K562 treated with DMSO at 1 percent for 24 hours (cell line): Measurements from ENCODE around the gene APOBEC4. TPM values are rescaled to one million over a fixed set of nuclear protein-coding genes. Genes with fewer than 3 reads are reported as not detected.

ENCODE experiments used
- total RNA-seq: library from RNA; unstranded; fragments of 300-600 nt; gene quantifications from 2 replicates; pipeline ENCODE4 v1.2.3, GENCODE V29; 2022; ENCODE audit warnings: low read depth; ENCODE audit not compliant: insufficient read depth

APOBEC4 gene, protein sequence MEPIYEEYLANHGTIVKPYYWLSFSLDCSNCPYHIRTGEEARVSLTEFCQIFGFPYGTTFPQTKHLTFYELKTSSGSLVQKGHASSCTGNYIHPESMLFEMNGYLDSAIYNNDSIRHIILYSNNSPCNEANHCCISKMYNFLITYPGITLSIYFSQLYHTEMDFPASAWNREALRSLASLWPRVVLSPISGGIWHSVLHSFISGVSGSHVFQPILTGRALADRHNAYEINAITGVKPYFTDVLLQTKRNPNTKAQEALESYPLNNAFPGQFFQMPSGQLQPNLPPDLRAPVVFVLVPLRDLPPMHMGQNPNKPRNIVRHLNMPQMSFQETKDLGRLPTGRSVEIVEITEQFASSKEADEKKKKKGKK
- total RNA-seq = not detected in 2 replicates

GRCh38 chr1:183652547-183653461 is at the start of gene APOBEC4:
TSS of gene APOBEC4 (minus strand) at chr1:183653316. CDS start at chr1:183648781, 4,535 bp downstream.

DNA sequence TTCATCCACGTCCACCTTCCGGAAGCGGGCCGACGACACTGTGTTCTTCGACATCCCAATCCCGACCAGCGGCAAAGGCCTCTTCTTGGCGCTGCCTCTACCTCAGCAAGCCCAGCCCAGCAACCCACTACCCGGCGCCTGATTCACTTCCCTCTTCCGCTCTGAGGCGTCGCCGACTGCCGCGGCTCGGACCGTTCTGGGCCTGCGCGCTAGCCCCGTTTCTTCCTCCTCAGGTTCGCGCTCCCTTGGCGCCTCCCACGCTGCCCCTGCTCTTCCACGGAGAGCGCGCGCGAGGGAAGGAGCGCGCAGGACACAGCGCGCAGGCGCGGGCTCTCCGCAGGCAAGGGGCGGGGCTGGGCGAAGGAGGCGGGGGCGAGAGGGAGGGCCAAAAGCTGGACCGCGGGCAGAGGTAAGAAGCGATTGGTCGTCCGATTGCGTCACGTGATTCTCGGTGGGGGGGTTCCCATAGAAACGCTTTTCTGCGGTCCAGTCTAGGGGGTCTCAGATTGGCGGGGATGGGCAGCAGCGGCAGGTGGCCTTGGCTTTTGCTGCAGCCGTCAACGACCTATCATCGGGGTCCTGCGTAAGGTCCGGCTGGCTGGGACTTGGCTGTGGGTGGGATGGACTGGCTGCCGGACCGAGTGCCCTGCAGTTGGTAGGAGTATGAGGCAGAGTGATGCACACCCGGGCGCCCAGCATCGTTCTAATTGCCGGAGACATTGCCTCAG is 17.3 kb downstream of the APOBEC4 start, which contains the start of gene ARPC5:
Gene ARPC5, minus strand, starts transcription at position 178 of the 728 bp plus-strand sequence. Its CDS starts 124 bp downstream, at position 54.

Other genes with a start within 250 kb of the APOBEC4 start
- not detected in 2 replicates for gene NMNAT2, start 234.9 kb downstream of the APOBEC4 start, total RNA-seq
- 29.7 and 31.3 TPM in 2 replicates for gene SMG7, start 180.8 kb downstream of the APOBEC4 start, total RNA-seq
- gene NCF2, start 62.9 kb downstream of the APOBEC4 start, total RNA-seq = 0.47 and 0.93 TPM in 2 replicates
- 141 and 159 TPM in 2 replicates for gene ARPC5, start 17.5 kb downstream of the APOBEC4 start, total RNA-seq
- gene RGL1, start 151.8 kb upstream of the APOBEC4 start, total RNA-seq = 0.05 TPM in 1 of 2 replicates, not detected in the other